HL-60 (cell line): ENCODE data around the gene YY1.

ENCODE experiments used
- DNase-seq, 2 experiments: peaks; one replicate each; pipeline ENCODE4 v3.0.0-alpha.2; 2010 to 2020; ENCODE audit warnings: low read depth in 1 of 2, low spot score in 1 of 2
- H3K27ac ChIP-seq: fragments of 250-450 bp; sonication (Bioruptor Pico); replicated peaks from 2 replicates; pipeline ENCODE4 v1.5.1; 2020; ENCODE audit warnings: mild to moderate bottlenecking, moderate library complexity
- H3K27me3 ChIP-seq: fragments of 250-450 bp; sonication (Bioruptor Pico); 2 replicates; pipeline ENCODE4 v1.5.1; 2021; ENCODE audit warnings: mild to moderate bottlenecking, moderate library complexity; ENCODE audit not compliant: insufficient read depth, poor library complexity, severe bottlenecking
- H3K4me3 ChIP-seq: replicated peaks from 2 replicates; pipeline ENCODE4 v1.5.1; 2011; ENCODE audit warnings: mild to moderate bottlenecking, control low read depth, low read length; ENCODE audit not compliant: insufficient read depth
- GABPA ChIP-seq: IDR thresholded peaks from 2 replicates; pipeline ENCODE4 v1.6.1; 2012; ENCODE audit warnings: low read depth
- POLR2AphosphoS5 ChIP-seq: IDR thresholded peaks from 2 replicates; pipeline ENCODE4 v1.6.1; 2012; ENCODE audit warnings: low read depth
- REST ChIP-seq: IDR thresholded peaks from 2 replicates; pipeline ENCODE4 v1.6.1; 2012; ENCODE audit warnings: low read depth; ENCODE audit not compliant: insufficient replicate concordance
- SPI1 ChIP-seq: IDR thresholded peaks from 2 replicates; pipeline ENCODE4 v1.6.1; 2012; ENCODE audit warnings: low read depth, mild to moderate bottlenecking, borderline replicate concordance
- TF ChIP-seq, protein P1 (sequence below): IDR thresholded peaks from one replicate; pipeline ENCODE4 v1.5.1; 2011; ENCODE audit warnings: low read length, control low read depth, inconsistent platforms; ENCODE audit not compliant: insufficient read depth

YY1 gene

DNA sequence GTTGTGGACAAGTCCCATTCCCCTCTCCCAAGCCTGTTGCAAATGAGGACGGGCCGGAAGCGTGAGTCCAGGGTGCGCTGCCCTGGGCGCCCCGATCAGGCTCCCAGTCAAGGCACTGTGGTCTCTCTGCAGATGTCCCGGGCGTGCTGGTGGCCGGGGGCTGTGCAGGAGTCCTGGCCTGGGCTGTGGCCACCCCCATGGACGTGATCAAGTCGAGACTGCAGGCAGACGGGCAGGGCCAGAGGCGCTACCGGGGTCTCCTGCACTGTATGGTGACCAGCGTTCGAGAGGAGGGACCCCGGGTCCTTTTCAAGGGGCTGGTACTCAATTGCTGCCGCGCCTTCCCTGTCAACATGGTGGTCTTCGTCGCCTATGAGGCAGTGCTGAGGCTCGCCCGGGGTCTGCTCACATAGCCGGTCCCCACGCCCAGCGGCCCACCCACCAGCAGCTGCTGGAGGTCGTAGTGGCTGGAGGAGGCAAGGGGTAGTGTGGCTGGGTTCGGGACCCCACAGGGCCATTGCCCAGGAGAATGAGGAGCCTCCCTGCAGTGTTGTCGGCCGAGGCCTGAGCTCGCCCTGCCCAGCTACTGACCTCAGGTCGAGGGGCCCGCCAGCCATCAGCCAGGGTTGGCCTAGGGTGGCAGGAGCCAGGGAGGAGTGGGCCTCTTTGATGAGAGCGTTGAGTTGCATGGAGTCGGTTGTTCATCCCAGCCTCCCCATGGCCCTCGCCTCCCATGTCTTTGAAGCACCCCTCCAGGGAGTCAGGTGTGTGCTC, 90.5 kb downstream of the YY1 start:
- no peak overlapping the region for H3K4me3 ChIP-seq
- H3K27me3 ChIP-seq, result no peaks in the 10 kb centered on the region
- no peak for TF ChIP-seq SPI1
- no peak for TF ChIP-seq GABPA
- TF ChIP-seq REST, result no peak
- TF ChIP-seq, protein P1, sequence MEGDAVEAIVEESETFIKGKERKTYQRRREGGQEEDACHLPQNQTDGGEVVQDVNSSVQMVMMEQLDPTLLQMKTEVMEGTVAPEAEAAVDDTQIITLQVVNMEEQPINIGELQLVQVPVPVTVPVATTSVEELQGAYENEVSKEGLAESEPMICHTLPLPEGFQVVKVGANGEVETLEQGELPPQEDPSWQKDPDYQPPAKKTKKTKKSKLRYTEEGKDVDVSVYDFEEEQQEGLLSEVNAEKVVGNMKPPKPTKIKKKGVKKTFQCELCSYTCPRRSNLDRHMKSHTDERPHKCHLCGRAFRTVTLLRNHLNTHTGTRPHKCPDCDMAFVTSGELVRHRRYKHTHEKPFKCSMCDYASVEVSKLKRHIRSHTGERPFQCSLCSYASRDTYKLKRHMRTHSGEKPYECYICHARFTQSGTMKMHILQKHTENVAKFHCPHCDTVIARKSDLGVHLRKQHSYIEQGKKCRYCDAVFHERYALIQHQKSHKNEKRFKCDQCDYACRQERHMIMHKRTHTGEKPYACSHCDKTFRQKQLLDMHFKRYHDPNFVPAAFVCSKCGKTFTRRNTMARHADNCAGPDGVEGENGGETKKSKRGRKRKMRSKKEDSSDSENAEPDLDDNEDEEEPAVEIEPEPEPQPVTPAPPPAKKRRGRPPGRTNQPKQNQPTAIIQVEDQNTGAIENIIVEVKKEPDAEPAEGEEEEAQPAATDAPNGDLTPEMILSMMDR, result no peak
- no peak for DNase-seq
- H3K27ac ChIP-seq, result no peak overlapping the region

DNA sequence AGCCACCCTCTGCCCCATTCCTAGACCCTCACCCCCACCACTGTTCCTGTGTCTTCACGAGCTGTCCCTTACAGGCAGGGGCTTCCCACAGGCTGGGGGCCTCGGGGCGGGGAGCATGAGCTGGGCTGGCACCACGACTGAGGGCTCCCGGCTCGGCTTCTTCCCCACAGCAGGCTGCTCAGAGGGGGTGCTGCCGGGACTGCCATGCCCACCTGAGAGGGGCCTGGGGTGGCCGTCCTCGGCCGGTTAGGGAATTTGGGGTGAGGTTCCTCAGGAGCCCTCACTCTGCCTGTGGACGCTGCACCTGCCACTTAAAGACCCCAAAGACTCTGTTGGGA, 91.0 kb downstream of the YY1 start:
- Histone ChIP-seq H3K4me3 (no peak overlapping the region), H3K27me3 (no peaks in the 10 kb centered on the region), H3K27ac (no peak overlapping the region)
- TF ChIP-seq, protein P1, result no peak
- DNase-seq, result no peak

DNA sequence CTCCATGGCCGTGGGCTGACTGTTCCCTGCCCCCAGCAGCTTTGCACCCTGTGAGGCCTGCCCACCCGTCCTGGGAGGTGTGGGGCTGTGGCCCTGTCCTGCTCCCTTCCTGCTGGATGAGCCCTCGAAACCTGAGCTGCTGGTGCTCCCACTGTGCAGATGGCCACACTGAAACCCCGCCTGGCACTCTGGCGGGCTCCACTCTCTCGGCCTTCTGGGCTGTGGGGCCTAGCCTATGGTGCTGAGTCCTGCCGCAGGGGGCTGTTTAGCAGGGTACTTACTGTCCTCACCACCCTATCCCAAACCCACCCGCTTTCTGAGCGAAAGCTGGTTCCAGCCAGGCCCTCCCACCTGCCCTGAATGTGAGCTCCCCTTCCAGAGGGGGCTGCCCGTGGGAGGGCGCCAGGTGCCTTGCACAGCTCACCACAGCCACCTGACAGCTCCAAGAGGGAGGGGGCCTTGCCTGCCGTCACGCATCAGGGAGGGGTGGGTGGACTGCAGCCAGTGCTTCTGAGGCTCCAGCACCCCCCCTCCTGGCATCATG, 91.5 kb downstream of the YY1 start:
- H3K27me3 ChIP-seq, result no peaks in the 10 kb centered on the region
- DNase-seq, result no peak
- no peak overlapping the region for H3K4me3 ChIP-seq
- TF ChIP-seq REST (no peak), GABPA (no peak), SPI1 (no peak), POLR2AphosphoS5 (no peak)
- TF ChIP-seq, protein P1, result no peak
- no peak overlapping the region for H3K27ac ChIP-seq
